Superior temporal gyrus (tissue), 1 donor: Measurements from ENCODE around the gene NDFIP1.
"Not testable (repeated sequence)": the region's sequence is repeated elsewhere in the genome, so short reads cannot be mapped to it uniquely, and the experiment has no call there.

ENCODE experiments used
- DNase-seq: peaks from one replicate; pipeline ENCODE4 v3.0.0-alpha.2; 2016; ENCODE audit errors: extremely low spot score

NDFIP1 gene

DNA sequence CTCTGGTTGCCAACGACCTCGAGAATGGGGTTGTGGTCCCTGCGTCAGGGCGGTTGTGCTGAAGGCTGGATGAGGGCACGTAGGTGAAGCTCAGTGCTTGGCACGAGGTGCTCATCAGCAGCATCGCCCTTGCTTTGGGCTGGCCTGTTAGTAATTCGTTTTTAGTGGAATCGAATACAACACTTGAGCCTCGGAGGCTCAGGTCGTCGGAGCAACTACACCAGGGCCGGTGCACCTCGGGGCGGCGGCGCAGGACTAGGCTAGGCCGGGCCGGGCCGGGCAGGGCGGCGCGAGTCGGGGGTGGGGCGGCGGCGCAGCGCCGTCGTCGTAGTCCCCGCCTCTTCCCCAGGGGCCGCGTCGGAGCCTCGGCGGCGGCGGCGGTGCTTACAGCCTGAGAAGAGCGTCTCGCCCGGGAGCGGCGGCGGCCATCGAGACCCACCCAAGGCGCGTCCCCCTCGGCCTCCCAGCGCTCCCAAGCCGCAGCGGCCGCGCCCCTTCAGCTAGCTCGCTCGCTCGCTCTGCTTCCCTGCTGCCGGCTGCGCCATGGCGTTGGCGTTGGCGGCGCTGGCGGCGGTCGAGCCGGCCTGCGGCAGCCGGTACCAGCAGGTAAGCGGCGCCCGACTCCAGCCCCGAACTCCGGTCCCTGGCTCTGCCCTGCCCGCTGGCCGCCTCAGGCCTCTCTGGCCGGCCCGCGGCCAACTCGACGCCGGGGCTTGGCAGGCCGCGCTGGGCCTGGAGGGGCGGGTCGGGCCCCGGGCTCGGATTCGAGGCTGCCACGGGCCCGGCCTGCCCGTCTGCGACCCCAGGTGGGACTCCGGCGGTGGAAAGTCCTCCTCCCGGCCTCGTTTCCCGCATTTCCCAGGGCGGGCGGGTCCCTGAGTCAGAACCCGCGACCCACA, at the start of gene NDFIP1:
Gene NDFIP1 (plus strand): TSS at position 348 of the 899 bp plus-strand sequence. CDS start 196 bp downstream, at position 544.
- DNase-seq: peak; percentile 77

GRCh38 chr5:142059304-142059940, 49.2 kb upstream of the NDFIP1 start:
- DNase-seq: no peak

GRCh38 chr5:142063376-142063775, 45.2 kb upstream of the NDFIP1 start:
- no peak for DNase-seq

GRCh38 chr5:142063878-142064331, 44.7 kb upstream of the NDFIP1 start:
- peak; percentile 100 for DNase-seq

- DNase-seq: peak; percentile 77
Measured at GRCh38 chr5:142065273-142065672, 43.3 kb upstream of the NDFIP1 start.

- no peak for DNase-seq
Measured at GRCh38 chr5:142069606-142070399, 38.8 kb upstream of the NDFIP1 start.

DNA sequence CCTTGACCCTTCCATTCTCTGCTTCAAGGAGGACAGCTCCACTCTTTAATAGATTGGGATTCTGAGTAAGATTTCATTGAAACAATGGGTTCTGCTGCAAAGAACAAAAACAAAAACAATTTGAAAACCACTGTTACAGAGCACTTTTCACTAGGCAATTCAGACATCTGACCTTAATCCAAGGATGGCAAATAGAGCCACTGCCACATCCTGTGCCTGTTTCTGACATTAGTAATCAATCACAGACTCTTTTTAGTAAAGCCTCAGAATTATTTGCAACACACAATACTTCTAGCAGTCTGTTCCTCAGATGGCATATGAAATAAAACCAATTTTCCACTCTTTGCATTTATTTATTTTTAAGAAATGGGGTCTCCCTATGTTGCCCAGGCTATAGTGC, 37.8 kb upstream of the NDFIP1 start:
- DNase-seq: no peak

DNA sequence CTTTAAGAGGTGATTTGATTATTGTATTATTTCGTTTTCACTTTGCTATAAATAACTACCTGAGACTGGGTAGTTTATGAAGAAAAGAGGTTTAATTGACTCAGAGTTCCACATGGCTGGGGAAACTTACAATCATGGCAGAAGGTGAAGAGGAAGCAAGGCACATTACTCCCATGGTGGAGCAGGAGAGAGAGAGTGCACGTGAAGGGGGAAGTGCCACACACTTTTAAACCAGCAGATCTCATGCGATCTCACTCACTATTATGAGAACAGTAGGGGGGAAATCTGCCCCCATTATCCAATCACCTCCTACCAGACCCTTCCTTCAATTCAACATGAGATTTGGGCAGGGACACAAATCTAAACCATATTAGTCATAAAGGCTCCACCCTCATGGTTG, 36.1 kb upstream of the NDFIP1 start:
- DNase-seq: no peak

DNA sequence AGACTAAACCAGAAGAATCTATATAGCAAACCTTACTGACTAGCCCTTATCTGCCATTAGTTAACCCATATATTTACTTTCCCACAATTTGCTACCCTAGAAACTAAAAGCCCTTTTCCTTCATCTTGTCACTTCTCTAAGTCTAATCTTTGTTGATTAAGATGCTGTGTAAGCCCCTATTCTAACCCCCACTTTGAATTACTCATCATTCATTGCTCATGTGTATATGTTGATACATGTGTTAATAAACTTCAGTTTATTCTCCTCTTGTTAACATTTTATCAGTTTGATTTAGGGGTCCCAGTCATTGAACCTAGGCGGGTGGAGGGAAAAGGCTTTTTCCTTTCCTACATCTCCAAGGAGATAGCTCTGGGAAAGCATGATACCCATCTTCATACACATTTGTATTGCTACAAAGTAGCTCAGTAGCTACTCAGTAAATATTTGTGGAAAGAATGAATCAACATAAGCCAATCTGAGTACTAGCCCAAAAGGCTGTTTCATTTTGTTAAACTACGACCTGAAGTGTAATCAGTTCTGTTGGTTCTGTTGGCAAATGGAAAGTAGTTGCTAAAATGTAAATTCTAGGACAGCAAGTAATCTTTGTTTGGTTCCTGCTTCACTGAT, 35.1 kb upstream of the NDFIP1 start:
- DNase-seq: no peak

DNA sequence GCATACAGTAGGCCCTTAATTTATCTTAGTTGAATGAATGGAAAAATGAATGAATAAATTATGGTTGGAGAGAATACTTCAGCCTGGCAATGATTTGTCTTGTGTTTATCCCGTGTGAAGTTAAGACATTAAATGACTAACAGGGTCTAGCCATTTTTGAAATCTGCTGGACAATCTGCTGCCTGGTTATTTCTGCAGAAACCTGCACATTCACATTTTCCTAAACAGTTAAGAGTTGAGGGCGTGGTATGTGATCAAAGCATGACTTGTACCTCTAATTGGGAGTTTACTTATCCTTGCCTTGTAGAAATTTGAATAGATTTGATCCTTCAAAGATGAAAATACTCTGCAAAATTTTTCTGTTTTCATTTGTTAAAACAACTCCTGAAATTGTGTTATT, 34.6 kb upstream of the NDFIP1 start:
- no peak for DNase-seq

GRCh38 chr5:142078221-142078620, 30.4 kb upstream of the NDFIP1 start:
- no peak for DNase-seq

DNA sequence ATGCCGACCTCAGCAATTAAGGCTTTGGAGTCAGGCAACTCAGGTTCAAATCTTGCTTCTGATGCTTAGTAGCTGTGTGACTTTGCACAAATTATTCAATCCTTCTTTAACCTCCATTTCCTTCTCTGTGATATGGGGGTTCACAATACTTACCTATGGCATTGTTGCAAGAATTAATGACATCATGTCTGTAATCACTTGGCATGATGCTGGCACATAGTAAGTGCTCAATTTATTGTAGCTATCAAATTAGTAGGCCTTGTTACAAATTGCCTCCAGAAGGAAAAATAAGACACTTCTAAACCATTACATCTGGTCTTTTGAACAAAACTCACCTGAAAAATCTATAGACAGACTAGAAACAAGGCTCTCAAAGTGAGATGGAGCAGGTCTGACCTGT, 29.9 kb upstream of the NDFIP1 start:
- no peak for DNase-seq

DNA sequence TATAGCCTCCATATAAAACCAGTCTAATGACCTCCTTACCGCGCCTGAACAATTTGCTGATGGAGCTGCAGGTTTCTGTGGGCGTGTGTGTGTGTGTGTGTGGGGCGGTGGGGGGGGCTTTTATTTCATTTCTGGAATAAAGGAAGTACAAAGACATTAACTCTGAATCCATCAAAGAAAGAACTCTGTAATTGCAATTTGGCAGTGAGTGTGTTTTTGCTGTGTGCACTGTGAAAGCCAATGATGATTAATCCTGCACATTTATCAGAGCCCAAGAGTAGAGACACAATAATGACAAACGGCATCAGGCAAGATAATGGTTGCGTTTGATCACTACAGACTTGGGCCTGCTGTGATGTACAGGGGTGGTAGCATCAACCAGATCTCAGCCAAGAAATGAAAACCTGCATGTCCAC, 29.3 kb upstream of the NDFIP1 start:
- DNase-seq: no peak

DNA sequence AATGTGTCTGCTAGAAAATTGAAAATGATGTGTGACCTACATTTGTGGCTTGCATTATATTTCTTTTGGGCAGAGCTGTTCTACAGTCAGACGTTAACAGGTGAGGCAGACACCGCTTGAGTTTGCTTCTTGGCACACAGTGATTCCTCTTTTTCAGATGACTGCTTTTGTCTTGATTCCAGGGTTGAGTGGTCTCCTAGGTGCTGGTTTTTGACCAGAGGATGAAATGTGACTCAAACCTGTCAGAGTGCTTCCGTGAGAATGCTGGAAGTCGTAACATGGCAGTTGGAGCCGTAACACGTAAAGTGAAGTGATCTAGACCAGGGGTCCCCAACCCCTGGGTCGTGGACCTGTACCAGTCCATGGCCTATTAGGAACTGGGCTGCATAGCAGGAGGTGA, 28.3 kb upstream of the NDFIP1 start:
- DNase-seq: no peak

DNA sequence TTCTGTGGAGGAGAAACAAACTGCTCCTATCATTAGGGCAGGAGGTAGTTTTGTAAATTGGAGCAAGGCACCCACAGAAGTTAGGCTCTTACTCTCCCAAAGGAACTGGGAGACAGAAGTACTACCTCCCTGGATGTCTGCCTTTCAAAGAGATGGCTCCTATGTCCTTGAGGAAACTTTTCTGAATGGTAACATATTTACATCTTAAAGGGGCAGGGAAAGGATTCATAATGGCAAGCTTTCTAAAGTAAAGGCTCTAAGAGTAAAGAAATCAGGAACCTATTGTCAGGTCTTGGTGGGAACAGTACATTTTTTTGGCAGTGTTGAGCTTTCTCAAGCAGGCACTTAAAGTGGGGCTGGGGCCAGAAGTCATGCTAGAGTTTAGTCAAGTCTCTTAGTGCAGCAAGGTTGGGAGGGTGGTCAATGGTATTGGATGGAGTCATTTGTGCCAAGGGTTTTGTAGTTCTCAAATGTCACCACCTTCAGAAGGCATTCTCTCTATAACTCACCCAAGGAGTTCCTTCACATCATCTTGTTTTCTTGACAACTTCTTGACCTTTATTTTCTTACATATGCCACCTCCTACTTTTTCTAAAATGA, 26.3 kb upstream of the NDFIP1 start:
- no peak for DNase-seq

DNA sequence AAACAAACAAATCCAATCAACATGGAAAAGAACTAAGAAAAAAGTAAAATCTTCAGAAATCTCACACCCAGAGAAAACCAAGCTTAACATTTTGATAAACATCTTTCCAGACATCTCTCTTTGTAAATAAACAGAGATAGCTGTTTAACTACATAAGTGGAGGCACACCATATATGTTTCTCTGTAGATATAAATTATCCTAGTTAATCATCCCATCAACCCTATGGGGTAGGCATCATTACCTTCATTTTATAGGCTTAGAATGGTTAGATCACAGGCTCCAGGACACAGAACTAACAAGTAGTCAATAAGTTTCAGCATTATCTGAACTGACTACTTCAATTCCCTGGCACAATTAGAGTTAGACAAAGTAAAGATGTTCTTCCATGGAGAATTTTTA, 22.4 kb upstream of the NDFIP1 start:
- DNase-seq: no peak

DNA sequence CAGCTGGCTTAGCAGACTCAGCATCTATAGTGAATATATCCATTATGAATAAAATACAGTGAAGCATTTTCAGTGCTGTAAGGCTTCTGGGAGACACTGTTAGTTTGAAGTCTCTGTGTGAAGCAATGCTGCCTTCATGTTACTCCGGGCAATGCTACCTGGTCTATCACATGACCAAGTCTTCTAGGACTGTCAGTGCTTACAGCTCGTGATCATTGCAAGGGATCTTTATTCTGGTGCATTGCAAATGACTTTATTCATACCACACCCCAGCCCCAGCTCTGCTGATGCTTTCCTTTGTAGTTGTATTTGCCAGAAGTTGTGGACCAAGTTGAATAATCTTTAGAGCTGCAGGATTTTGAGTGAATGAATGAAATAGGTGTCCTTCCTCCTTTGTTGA, 21.9 kb upstream of the NDFIP1 start:
- no peak for DNase-seq

GRCh38 chr5:142087920-142088679, 20.5 kb upstream of the NDFIP1 start:
- no peak for DNase-seq

DNA sequence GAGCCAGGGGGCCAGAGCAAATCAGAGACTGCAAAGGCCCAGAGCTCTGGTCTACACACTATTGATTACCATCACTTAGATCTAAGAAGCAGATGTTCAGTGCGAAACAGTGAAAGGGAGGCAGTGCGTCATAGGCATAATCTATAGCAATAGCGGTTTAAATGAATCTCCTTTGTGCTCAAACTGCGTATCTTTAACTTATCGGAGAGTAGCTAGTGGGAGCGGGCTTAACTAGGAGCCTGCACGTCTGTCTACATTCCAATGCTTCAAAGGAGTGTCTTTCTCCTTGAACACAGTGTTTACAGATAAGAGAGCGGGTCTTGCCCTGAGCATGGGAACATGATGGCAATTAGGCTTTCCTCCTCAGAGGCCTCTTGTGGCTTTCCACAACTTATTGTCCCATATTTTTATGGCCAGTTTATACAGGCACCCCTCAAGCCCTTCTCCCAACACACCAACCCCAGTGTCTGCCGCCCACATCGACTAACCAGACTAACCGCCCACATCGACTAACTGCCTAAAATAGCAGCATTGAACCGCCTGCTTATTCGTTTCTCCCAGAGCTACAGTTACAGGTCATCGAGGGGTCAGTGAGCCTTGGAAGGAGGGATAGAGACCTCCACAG, 19.6 kb upstream of the NDFIP1 start:
- not testable (repeated sequence) for DNase-seq

DNA sequence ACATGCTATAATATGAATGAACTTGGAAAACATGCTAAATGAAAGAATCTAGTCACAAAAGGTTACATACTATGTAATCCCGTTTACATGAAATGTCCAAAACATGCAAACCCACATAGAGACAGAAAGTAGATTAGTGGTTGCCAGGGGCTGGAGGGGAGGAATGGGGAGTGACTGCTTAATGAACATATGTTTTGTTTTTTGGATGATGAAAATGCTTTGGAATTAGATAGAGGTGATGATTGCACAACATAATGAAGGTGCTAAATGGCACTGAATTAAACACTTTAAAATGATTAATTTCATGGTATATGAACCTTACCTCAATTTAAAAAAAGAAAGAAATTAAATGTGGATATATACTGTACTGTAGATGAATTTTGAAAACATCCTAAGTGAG, 17.6 kb upstream of the NDFIP1 start:
- no peak for DNase-seq
